ENCODE results near the gene SMG6.

SMG6 gene

DNA sequence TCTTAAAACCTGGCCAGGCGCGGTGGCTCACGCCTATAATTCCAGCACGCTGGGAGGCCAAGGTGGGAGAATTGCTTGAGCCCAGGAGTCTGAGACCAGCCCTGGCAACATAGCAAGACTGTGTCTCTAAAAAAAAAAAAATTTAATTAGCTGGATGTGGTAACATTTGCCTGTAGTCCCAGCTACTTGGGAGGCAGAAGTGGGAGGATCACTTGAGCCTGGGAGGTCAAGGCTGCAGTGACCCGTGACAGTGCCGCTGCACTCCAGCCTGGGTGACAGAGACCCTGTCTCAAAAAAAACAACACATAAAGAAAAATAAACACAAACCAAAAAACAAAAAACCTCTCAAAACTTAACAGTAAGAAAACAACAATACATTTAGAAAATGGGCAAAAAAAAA is 106.3 kb downstream of the SMG6 start:
- TF ChIP-seq, protein P1, sequence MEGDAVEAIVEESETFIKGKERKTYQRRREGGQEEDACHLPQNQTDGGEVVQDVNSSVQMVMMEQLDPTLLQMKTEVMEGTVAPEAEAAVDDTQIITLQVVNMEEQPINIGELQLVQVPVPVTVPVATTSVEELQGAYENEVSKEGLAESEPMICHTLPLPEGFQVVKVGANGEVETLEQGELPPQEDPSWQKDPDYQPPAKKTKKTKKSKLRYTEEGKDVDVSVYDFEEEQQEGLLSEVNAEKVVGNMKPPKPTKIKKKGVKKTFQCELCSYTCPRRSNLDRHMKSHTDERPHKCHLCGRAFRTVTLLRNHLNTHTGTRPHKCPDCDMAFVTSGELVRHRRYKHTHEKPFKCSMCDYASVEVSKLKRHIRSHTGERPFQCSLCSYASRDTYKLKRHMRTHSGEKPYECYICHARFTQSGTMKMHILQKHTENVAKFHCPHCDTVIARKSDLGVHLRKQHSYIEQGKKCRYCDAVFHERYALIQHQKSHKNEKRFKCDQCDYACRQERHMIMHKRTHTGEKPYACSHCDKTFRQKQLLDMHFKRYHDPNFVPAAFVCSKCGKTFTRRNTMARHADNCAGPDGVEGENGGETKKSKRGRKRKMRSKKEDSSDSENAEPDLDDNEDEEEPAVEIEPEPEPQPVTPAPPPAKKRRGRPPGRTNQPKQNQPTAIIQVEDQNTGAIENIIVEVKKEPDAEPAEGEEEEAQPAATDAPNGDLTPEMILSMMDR (IDR thresholded peaks at IDR 0.05): no peak

DNA sequence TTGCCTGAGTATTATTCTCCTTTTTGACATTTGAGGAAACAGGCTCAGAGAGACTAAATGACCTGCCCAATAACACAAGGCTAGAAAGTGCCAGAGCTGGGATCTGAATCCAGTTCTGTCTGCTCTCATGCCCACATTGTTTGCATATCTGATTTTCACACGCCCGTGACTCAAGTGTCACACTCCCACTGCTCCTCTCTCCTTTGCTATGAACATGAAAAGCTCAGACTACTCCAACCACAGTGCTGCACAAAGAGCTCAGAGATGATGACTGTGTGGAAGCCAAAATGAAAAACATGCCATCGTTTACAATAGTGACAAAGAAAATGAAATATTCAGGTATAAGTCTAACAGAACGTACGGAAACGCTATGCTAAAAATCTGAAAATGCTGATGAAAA is 107.9 kb downstream of the SMG6 start:
- TF ChIP-seq, protein P1 (IDR thresholded peaks at IDR 0.05): no peak

DNA sequence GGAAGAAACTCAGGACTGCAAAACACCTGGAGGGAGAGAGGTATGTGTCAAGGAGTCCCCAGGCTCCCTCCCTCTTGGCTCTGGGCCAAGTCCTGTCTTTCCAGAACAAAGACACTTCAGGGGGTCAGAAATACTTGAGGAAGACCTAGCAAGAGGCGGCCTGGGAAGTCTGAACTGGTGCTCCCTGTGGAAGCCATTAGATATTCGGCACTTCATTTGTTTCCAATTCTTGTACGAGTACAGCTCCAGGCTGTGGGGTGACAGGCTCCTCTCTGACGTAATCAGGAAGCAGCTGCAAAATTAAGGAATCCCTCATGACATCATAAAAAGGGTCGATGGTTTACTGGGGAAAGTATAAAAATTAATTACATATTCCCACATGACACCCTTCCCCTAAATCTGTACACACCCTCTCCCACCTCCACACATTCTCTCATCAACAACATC is 108.7 kb downstream of the SMG6 start:
- TF ChIP-seq, protein P1 (IDR thresholded peaks at IDR 0.05): no peak

DNA sequence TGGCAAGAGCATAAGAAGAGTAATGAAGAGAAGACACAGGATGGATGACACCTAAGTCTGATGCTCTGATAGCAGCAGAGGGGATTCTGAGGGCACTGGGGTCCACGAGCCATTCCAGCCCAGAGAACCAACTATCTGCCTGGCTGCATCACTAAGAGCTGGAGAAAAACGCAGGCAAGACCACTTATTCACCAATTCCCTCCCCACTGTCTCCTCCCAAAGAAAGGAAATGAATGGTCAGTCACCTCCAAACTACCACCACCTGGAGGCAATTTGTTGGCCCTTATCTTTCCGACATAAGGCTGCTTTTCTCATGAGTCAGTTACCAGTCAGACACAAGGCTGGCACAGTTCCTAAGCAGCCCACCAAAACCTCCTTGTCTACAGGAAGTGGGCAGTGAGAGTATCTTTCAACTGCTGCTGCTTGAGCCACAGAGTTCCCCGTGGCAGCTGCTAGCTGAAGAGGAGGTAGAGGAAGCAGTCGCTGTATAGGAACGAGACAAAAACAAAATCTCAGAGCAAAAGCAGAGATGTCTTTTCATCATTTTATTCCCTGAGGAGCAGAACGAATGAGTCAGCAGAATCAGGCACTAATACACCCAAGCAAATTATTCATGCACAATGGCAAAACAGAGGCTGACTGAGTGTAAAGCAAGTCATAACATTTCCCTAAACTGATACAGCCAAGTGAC is 111.1 kb downstream of the SMG6 start:
- TF ChIP-seq, protein P1 (IDR thresholded peaks at IDR 0.05): no peak

DNA sequence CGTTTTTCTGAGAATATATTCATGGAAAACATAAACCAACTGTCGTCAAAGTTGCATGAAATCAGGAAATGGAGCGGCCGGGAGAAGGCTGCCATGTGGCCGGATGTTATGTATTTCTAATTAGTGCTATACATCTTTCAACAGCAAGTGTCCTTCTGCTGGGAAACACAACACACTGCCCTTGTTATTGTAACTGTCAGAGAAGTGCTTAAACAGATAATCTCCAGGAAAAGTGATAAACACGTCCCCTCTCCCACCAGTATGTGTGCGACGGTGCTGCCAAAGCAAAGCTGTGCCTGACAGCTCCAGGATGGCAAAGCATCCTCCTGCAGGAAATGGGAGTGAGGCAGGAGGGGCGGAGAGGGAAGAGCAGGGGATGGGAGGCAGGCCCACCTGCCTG is 111.8 kb downstream of the SMG6 start:
- TF ChIP-seq, protein P1 (IDR thresholded peaks at IDR 0.05): no peak

DNA sequence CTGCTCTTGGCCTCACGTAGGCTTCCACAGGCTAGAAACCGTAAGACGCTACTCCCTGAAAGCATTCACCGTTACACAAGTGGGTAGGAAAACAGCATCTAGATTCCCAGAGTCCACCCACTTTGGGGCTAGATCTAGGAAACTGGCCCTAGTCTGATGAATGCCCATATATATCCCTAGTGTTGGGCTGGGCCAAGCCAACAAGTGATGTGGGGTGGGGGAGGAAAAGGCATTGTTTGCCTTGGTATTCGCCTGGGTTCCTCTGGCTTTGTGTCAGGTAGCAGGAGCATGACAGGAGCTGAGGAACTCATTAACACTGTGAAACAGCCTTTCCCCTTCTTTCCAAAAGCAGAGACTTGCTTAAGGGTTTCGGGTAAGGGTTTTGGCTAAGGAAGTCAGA is 112.4 kb downstream of the SMG6 start:
- TF ChIP-seq, protein P1 (IDR thresholded peaks at IDR 0.05): no peak

DNA sequence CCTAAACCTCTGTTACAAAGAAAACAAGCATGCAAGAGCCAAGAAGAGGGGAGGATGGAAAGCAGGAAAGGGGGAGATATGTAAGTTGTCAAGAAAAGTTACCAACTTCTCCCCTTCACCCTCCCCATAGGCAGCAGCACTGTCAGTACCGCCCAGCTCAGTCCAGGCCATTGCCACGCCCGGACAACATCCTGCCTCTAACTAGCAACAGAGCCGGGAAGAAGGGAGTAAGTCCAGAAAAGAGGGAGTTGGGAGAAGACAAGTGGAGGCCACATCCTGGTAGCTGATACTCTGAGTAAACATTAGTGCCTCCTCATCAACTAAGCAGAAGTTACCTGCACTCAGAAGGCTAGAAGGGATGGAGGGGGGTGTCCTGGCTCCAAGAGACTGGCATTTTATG is 113.6 kb downstream of the SMG6 start:
- TF ChIP-seq, protein P1 (IDR thresholded peaks at IDR 0.05): no peak
